Heart right ventricle (tissue), 16 donors: Measurements from ENCODE around the gene RBFOX2. TPM values are rescaled to one million over a fixed set of nuclear protein-coding genes. Genes with fewer than 3 reads are reported as not detected.

ENCODE experiments used
- ATAC-seq, 8 donors: fragments of 200-7000 bp; cut with Tn5 transposase; one replicate each; pipeline ENCODE4 v1.9.1; 2020; ENCODE audit warnings: mild to moderate bottlenecking in 8 of 8, moderate library complexity in 8 of 8, moderate number of reproducible peaks in 1 of 8
- DNase-seq, 2 donors: peaks; one replicate each; pipeline ENCODE4 v3.0.0-alpha.2; 2020
- H3K27ac ChIP-seq, 10 donors: fragments of 200-600 bp; sonication (generic) in 2 of 10; one replicate each; pipeline versions ENCODE4 v1.5.0 to v1.8.0; 2020 to 2022; ENCODE audit warnings: mild to moderate bottlenecking in 3 of 10
- H3K27me3 ChIP-seq, 7 donors: fragments of 200-600 bp; one replicate each; pipeline ENCODE4 v1.8.0; 2021 to 2022; ENCODE audit warnings: mild to moderate bottlenecking in 2 of 7
- H3K36me3 ChIP-seq, 9 donors: fragments of 200-600 bp; sonication (generic) in 1 of 9; one replicate each; pipeline versions ENCODE4 v1.5.0 to v1.8.0; 2020 to 2022; ENCODE audit warnings: mild to moderate bottlenecking in 2 of 9
- H3K4me1 ChIP-seq, 9 donors: fragments of 200-600 bp; sonication (generic) in 1 of 9; one replicate each; pipeline versions ENCODE4 v1.5.0 to v1.8.0; 2020 to 2022; ENCODE audit warnings: mild to moderate bottlenecking in 4 of 9
- H3K4me3 ChIP-seq, 10 donors: fragments of 200-600 bp; sonication (generic) in 2 of 10; one replicate each; pipeline versions ENCODE4 v1.5.0 to v1.8.0; 2020 to 2022; ENCODE audit warnings: mild to moderate bottlenecking in 7 of 10, moderate library complexity in 2 of 10
- H3K9me3 ChIP-seq, 11 donors: fragments of 200-600 bp in 10 of 11; sonication (generic) in 2 of 11; one replicate each; pipeline versions ENCODE4 v1.5.0 to v1.8.0; 2013 to 2022; ENCODE audit warnings: mild to moderate bottlenecking in 2 of 11, control low read depth in 1 of 11, moderate library complexity in 1 of 11
- CTCF ChIP-seq, 9 donors: fragments of 200-600 bp; sonication (generic) in 2 of 9; IDR thresholded peaks; one replicate each; pipeline versions ENCODE4 v1.5.0 to v1.8.0; 2021 to 2022; ENCODE audit warnings: antibody characterized with exemption in 9 of 9, mild to moderate bottlenecking in 5 of 9, moderate library complexity in 1 of 9
- WGBS, 2 donors: extraction: QIAGEN DNeasy Blood & Tissue Kit; methylation state at CpG; one replicate each; pipeline ENCODE4 v1.1.7; 2013; ENCODE audit warnings: inconsistent platforms in 1 of 2; 5-methylcytosine and 5-hydroxymethylcytosine counted together
- intact Hi-C, 10 donors: fragments of 100-400 bp; cut with DNase I; formaldehyde crosslinking; loops; one replicate each; pipeline versions ENCODE4 v1.11.1 to v1.14.2; 2022
- polyA plus RNA-seq, 2 donors: library from polyadenylated mRNA; stranded (reverse); fragments of 200-250 nt; gene quantifications; one replicate each; pipeline ENCODE4 v1.2.3, GENCODE V29; 2013
- total RNA-seq, 10 donors: library from RNA; stranded (reverse); fragmentation: NEBNext Ultra II Directional in 3 of 10; extraction: Animal tissue kit (Norgen Biotek cat#: 25700) in 3 of 10; gene quantifications; one replicate each; pipeline versions ENCODE4 v1.2.1 to v1.2.4, GENCODE V29; 2021 to 2023
- donor health status: Arrhythmogenic right ventricular cardiomyopathy.
- donor health status: ischemic (EF 13 %, LVEDD 7.1; RV severe dilation, severe dysfunction).
- donor health status: healthy with polysubstance abuse.
- donor health status: DM: no; HTN: yes; CAD: no.
- donor health status: DM: no; HTN: no; CAD: no.
- donor health status: ischemic (EF 25% LVEDD 6.9; RV normal size, moderate dysfunction).
- donor health status: ischemic (EF 25% LVEDD 5.7; RV mildly dilated, moderate dysfunction).
- donor health status: healthy.
- donor health status: DM: yes; HTN: yes; CAD: no.
- donor health status: Ischemic cardiomyopathy.
- donor health status: ischemic (EF 35%, LVEDD 5.7; RV mildly dilated, moderate dysfunction).
- donor health status: nonischemic (EF 11% LVEDD 7.7; RV severe dilation, severe dysfunction).
- donor health status: DM: yes; HTN: yes; CAD: no.
- donor health status: PGD.
- donor health status: ischemic (EF 29% LVEDD 5.4; RV normal size, mild dysfunction).
- donor health status: nonischemic (EF 23%, LVEDD 6.1; RV moderate dilation, normal function).

RBFOX2 gene
- total and polyA plus RNA-seq, 12 donors: 18.0 to 105 (median 90.4) TPM

DNA sequence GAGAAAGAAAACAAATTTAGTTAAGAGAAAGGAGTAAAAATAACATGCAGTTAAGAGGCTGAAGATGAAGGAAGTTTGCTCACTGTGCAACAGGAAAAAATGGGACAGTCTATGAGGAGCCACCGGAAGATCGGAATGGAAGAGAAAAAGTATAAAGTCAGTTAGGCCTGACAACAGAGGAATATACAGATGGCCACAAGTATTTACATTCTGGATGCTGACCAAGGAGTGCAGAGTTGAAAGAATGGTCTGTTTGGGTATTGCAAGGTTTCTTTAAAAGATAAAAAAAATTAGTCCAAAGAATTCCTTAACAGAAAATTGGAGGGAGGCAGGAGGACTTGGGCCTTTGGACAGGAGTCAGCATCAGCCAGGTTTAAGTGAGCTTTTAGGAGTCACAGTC is 37.5 kb downstream of the RBFOX2 start:
- intact Hi-C loops: no loop called here
- no peaks in the 10 kb centered on the region for H3K27me3 ChIP-seq
- H3K27ac ChIP-seq: peak overlapping the region in 1 of 10 donors; percentile 22
- 81 to 85% methylated on average over 2 of the region's 2 CpGs for WGBS, 2 donors
- DNase-seq (no peak), ATAC-seq (no peak)
- no peak for TF ChIP-seq CTCF (IDR thresholded peaks at IDR 0.05)
- H3K4me1 ChIP-seq: peaks cover 2 to 84% (median 50%) of the 10 kb centered on the region in 9 donors
- no peak overlapping the region for H3K4me3 ChIP-seq
- H3K9me3 ChIP-seq: peaks cover 0 to 5% (median 0%) of the 10 kb centered on the region in 11 donors
- H3K36me3 ChIP-seq: no peaks in the 10 kb centered on the region

DNA sequence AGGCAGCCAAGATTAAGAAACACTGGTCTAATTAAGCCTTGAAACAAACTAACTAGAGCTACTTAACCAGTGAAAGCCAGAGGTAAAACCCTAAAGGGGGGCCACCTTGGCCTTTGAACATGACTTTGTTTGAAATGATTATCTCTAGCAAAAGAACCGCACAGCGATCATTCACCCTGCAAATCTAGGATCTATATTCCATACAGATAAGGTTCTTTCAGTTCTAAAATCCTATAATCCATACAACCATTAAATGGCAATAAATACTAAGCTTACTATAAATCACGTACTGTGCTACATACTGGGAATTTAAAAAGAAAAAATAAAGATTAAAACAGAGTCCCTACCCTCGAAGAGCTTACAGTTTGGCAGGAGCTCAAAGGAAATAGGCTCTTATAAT is 40.6 kb downstream of the RBFOX2 start:
- intact Hi-C loops: loop anchor here in 1 of 10 donors (5.0 kb wide), 1 partner anchor 39 kb away; the partner anchor contains the start of gene RBFOX2
- no peaks in the 10 kb centered on the region for H3K27me3 ChIP-seq
- ATAC-seq (no peak), DNase-seq (no peak)
- no peak overlapping the region for H3K4me3 ChIP-seq
- no peaks in the 10 kb centered on the region for H3K36me3 ChIP-seq
- peak overlapping the region in 1 of 10 donors; percentile 9 for H3K27ac ChIP-seq
- peaks cover 0 to 89% (median 38%) of the 10 kb centered on the region in 9 donors for H3K4me1 ChIP-seq
- WGBS, 2 donors: 85 to 86% methylated on average over 4 of the region's 4 CpGs
- TF ChIP-seq CTCF (IDR thresholded peaks at IDR 0.05): no peak
- peaks cover 0 to under 1% (median 0%) of the 10 kb centered on the region in 11 donors for H3K9me3 ChIP-seq

DNA sequence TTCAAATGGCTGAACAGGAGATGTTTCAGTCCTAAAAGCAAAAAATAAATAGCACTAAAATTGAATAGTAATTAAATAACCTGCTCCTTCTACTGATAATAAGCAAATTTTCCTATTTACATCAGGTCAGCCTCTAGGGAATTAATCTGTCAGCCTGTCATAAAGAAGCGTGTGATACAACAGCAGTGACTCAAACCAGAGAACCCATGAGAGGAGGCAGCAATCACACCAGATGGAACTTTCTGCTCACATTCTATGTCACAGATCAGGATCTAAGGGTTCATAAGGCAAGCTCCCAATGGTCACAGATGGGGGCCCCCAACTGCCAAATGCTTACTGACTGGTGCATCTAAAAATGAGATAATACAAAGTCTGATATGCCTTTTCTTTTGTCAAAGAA is 41.1 kb downstream of the RBFOX2 start:
- no peaks in the 10 kb centered on the region for H3K27me3 ChIP-seq
- ATAC-seq: no peak
- no peak for TF ChIP-seq CTCF (IDR thresholded peaks at IDR 0.05)
- no peak overlapping the region for H3K4me3 ChIP-seq
- WGBS, 2 donors: 52 to 69% methylated on average over 1 of the region's 1 CpG
- DNase-seq: no peak
- H3K4me1 ChIP-seq: peaks cover 0 to 94% (median 38%) of the 10 kb centered on the region in 9 donors
- H3K27ac ChIP-seq: peak overlapping the region in 1 of 10 donors; percentile 9
- H3K36me3 ChIP-seq: no peaks in the 10 kb centered on the region
- intact Hi-C loops: loop anchor here in 1 of 10 donors (5.0 kb wide), 1 partner anchor 40 kb away; the partner anchor contains the start of gene RBFOX2
- no peaks in the 10 kb centered on the region for H3K9me3 ChIP-seq

GRCh38 chr22:35986088-35986487 is 42.5 kb downstream of the RBFOX2 start:
- Histone ChIP-seq H3K27ac (peak overlapping the region in 3 of 10 donors; percentile 2 to 21 (median 11)), H3K4me1 (peaks cover 0 to 98% (median 33%) of the 10 kb centered on the region in 9 donors), H3K36me3 (no peaks in the 10 kb centered on the region), H3K4me3 (no peak overlapping the region), H3K27me3 (no peaks in the 10 kb centered on the region), H3K9me3 (no peaks in the 10 kb centered on the region)
- TF ChIP-seq CTCF (IDR thresholded peaks at IDR 0.05): no peak
- ATAC-seq: peak in 5 of 8 donors; percentile 29 to 48 (median 39)
- DNase-seq: no peak
- WGBS, 2 donors: 39 to 48% methylated on average over 2 of the region's 2 CpGs
- intact Hi-C loops: loop anchor here in 1 of 10 donors (5.0 kb wide), 1 partner anchor 41 kb away; the partner anchor contains the start of gene RBFOX2
